ENCODE measurements around the gene CD82.
"Not testable (repeated sequence)": the region's sequence is repeated elsewhere in the genome, so short reads cannot be mapped to it uniquely, and the experiment has no call there.

The CD82 gene

DNA sequence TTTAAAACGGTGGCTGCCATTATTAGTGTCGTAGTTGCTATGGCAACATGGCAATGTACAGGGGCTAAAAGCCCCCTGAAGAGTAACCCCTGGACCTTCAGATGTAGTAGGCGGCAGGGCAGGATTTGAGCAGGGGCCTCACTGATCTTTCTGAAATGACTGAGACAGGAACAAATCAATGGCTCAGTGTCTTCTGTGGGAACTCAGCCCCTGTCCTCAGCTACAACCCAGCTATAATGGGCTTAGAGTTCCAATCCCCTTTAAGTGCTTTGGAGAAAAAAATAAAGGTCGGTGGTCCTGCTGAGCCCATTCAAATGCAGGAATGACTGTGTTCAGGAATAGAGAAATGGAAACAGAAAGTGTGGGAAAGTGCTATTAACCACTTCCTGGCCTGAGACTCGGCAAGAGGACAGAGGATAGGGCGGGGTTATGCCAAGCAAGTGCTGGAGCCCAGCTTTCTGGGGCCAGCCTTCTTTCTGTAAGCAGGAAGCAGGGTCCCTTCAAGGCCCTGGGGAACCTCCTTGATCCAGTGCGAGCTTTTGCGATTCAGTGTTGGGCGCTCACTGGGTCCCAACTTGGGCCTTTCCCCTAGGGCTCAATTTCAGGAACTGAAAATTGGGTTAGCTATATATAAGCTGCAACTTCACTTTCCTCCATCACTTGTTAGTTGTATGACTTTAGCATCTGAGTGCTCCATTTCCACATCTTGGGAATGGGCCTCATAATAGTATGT is 6.1 kb upstream of the CD82 start:
- TF ChIP-seq ZFX (IDR thresholded peaks at IDR 0.05; ENCODE audit: borderline replicate concordance) = no peak
- TF ChIP-seq CTCF (IDR thresholded peaks at IDR 0.05) = no peak
- H3K27ac ChIP-seq = no peak overlapping the region

DNA sequence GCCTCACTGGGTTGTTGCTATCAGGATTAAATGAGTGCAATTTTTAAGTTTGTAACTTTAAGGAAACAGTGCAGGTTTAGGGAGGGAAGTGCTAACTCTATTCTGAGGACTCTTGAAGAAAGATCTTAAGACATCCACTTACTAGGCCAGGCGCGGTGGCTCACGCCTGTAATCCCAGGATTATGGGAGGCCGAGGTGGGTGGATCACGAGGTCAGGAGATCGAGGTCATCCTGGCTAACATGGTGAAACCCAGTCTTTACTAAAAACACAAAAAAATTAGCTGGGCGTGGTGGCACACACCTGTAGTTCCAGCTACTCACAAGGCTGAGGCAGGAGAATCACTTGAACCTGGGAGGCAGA is 5.5 kb upstream of the CD82 start:
- not testable (repeated sequence) for H3K27ac ChIP-seq

GRCh38 chr11:44561275-44561805 is 4.1 kb upstream of the CD82 start:
- no peak overlapping the region for H3K27ac ChIP-seq
- TF ChIP-seq CTCF (IDR thresholded peaks at IDR 0.05) (no peak), ZFX (IDR thresholded peaks at IDR 0.05; ENCODE audit: borderline replicate concordance) (no peak)

GRCh38 chr11:44561964-44562734 is 3.3 kb upstream of the CD82 start:
- H3K27ac ChIP-seq = no peak overlapping the region
- TF ChIP-seq ZFX (IDR thresholded peaks at IDR 0.05; ENCODE audit: borderline replicate concordance) (no peak), CTCF (IDR thresholded peaks at IDR 0.05) (no peak)

GRCh38 chr11:44562845-44563460 is 2.5 kb upstream of the CD82 start:
- no peak for TF ChIP-seq ZFX (IDR thresholded peaks at IDR 0.05; ENCODE audit: borderline replicate concordance)
- no peak for TF ChIP-seq CTCF (IDR thresholded peaks at IDR 0.05)
- no peak overlapping the region for H3K27ac ChIP-seq

- no peak overlapping the region for H3K27ac ChIP-seq
Observed at GRCh38 chr11:44563711-44564110, 1.8 kb upstream of the CD82 start.

DNA sequence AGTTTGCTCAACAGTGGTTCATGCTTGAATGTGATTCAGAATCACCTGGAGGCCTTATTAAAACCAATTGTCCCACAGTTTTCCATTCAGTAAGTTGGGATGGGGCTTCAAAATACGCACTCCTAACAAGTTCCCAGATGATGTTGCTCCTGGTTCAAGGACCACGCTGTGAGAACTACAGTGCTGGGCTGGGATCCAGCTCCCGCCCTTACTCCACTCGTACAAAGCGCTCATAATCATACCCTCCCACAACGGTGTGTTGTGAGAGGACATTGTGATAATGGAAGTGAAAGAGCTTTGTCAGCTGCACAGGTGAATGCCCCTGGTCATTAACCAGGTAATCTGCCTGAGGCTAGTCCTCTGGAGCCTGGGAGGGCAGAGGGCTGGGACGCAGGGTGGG is 1.3 kb upstream of the CD82 start:
- peak overlapping the region; percentile 66 for H3K27ac ChIP-seq
- TF ChIP-seq CTCF (IDR thresholded peaks at IDR 0.05) (no peak), ZFX (IDR thresholded peaks at IDR 0.05; ENCODE audit: borderline replicate concordance) (no peak)

More at GRCh38 chr11:44563711-44564110, 1.8 kb upstream of the CD82 start:
- TF ChIP-seq ZFX (IDR thresholded peaks at IDR 0.05; ENCODE audit: borderline replicate concordance) = no peak
- no peak for TF ChIP-seq CTCF (IDR thresholded peaks at IDR 0.05)
